SK-N-SH treated with all-trans-retinoic acid at 6 μM for 48 hours (cell line): ENCODE measurements around the gene FER1L5.

Source experiments
- ATAC-seq: fragments of 200-7000 bp; cut with Tn5 transposase; 3 replicates; pipeline ENCODE4 v1.9.1; 2020; ENCODE audit warnings: mild to moderate bottlenecking, moderate library complexity
- ARNTL ChIP-seq: fragments of 450-650 bp; formaldehyde crosslinking; IDR thresholded peaks from 2 replicates; pipeline ENCODE4 v1.5.0; 2020; ENCODE audit warnings: low read depth, mild to moderate bottlenecking, moderate library complexity, borderline replicate concordance
- BACH2 ChIP-seq: fragments of 250-450 bp; sonication (Bioruptor Pico); IDR thresholded peaks from 2 replicates; pipeline ENCODE4 v1.9.0; 2021; ENCODE audit warnings: mild to moderate bottlenecking, borderline replicate concordance
- CREB5 ChIP-seq: fragments of 250-450 bp; sonication (Bioruptor Pico); IDR thresholded peaks from 2 replicates; pipeline ENCODE4 v1.5.1; 2020; ENCODE audit warnings: low read depth, mild to moderate bottlenecking, moderate library complexity
- CSDC2 ChIP-seq: fragments of 250-450 bp; sonication (Bioruptor Pico); IDR thresholded peaks from 2 replicates; pipeline ENCODE4 v1.5.0; 2020; ENCODE audit warnings: mild to moderate bottlenecking, moderate library complexity
- ESRRG ChIP-seq: fragments of 250-450 bp; sonication (Bioruptor Pico); IDR thresholded peaks from 2 replicates; pipeline ENCODE4 v1.6.1; 2021; ENCODE audit warnings: mild to moderate bottlenecking
- GLIS3 ChIP-seq: fragments of 250-450 bp; sonication (Bioruptor Pico); IDR thresholded peaks from 2 replicates; pipeline ENCODE4 v1.5.0; 2020; ENCODE audit warnings: mild to moderate bottlenecking, moderate library complexity
- POU6F1 ChIP-seq: fragments of 250-450 bp; sonication (Bioruptor Pico); IDR thresholded peaks from 2 replicates; pipeline ENCODE4 v1.8.0; 2021; ENCODE audit warnings: low read depth, mild to moderate bottlenecking, moderate library complexity, borderline replicate concordance
- PPARA ChIP-seq: fragments of 250-450 bp; sonication (Bioruptor Pico); IDR thresholded peaks from 2 replicates; pipeline ENCODE4 v1.5.0; 2020; ENCODE audit warnings: mild to moderate bottlenecking, borderline replicate concordance
- RARB ChIP-seq: fragments of 250-450 bp; sonication (Bioruptor Pico); IDR thresholded peaks from 2 replicates; pipeline ENCODE4 v1.8.0; 2021; ENCODE audit warnings: mild to moderate bottlenecking, moderate library complexity
- SNAI2 ChIP-seq: fragments of 250-450 bp; sonication (Bioruptor Pico); IDR thresholded peaks from 2 replicates; pipeline ENCODE4 v1.5.0; 2020; ENCODE audit warnings: mild to moderate bottlenecking, moderate library complexity
- TOX ChIP-seq: fragments of 250-450 bp; sonication (Bioruptor Pico); IDR thresholded peaks from 2 replicates; pipeline ENCODE4 v1.8.0; 2021; ENCODE audit warnings: mild to moderate bottlenecking, moderate library complexity, borderline replicate concordance
- TSHZ2 ChIP-seq: fragments of 250-450 bp; sonication (Bioruptor Pico); IDR thresholded peaks from 2 replicates; pipeline ENCODE4 v1.5.0; 2020; ENCODE audit warnings: mild to moderate bottlenecking, moderate library complexity
- ZFP3 ChIP-seq: fragments of 250-450 bp; sonication (Bioruptor Pico); IDR thresholded peaks from 2 replicates; pipeline ENCODE4 v1.5.0; 2020; ENCODE audit warnings: mild to moderate bottlenecking, moderate library complexity
- ZFP30 ChIP-seq: fragments of 450-650 bp; formaldehyde crosslinking; IDR thresholded peaks from 2 replicates; pipeline ENCODE4 v1.5.0; 2022; ENCODE audit warnings: mild to moderate bottlenecking, moderate library complexity
- ZNF565 ChIP-seq: fragments of 450-650 bp; formaldehyde crosslinking; conservative IDR thresholded peaks from 2 replicates; pipeline ENCODE4 v1.5.0; 2020; ENCODE audit warnings: low read depth, mild to moderate bottlenecking, moderate library complexity
- ZNF8 ChIP-seq: fragments of 450-650 bp; formaldehyde crosslinking; IDR thresholded peaks from 2 replicates; pipeline ENCODE4 v1.5.0; 2020; ENCODE audit warnings: mild to moderate bottlenecking, moderate library complexity
- TF ChIP-seq, protein P1 (sequence below): fragments of 250-450 bp; sonication (Bioruptor Pico); IDR thresholded peaks from 2 replicates; pipeline ENCODE4 v1.5.1; 2021; ENCODE audit warnings: mild to moderate bottlenecking, moderate library complexity

Gene FER1L5

GRCh38 chr2:96668771-96669170 is 26.2 kb downstream of the FER1L5 start:
- TF ChIP-seq ZNF8 = no peak
- no peak for TF ChIP-seq ESRRG (CRISPR knock-in tag)
- no peak for TF ChIP-seq GLIS3 (CRISPR knock-in tag)
- TF ChIP-seq BACH2 = no peak
- ATAC-seq = no peak

GRCh38 chr2:96669539-96670215 is 27.1 kb downstream of the FER1L5 start:
- no peak for TF ChIP-seq ZNF8
- TF ChIP-seq POU6F1 (CRISPR knock-in tag) = no peak
- TF ChIP-seq ARNTL (CRISPR knock-in tag) = no peak
- ATAC-seq = no peak

DNA sequence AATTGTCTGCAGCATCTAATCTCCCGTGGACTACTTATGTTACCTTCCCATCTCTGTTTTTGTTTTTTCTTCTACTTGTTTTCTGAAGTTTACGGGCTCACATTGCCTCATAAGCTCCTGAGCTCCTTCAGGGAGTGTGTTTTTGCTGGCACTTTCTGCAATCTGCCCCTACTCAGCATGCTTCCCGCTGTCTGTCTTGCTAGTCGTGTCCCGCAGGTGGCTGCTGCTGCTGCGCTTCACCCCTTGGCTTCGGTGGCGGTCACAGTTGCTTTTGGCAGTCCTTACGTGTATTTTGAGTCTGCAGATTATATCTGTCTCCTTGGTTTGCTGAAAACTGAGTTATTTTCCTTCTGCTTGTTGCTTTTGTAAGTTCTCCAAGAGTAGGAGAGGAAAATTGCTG is 37.3 kb downstream of the FER1L5 start:
- TF ChIP-seq, protein P1, sequence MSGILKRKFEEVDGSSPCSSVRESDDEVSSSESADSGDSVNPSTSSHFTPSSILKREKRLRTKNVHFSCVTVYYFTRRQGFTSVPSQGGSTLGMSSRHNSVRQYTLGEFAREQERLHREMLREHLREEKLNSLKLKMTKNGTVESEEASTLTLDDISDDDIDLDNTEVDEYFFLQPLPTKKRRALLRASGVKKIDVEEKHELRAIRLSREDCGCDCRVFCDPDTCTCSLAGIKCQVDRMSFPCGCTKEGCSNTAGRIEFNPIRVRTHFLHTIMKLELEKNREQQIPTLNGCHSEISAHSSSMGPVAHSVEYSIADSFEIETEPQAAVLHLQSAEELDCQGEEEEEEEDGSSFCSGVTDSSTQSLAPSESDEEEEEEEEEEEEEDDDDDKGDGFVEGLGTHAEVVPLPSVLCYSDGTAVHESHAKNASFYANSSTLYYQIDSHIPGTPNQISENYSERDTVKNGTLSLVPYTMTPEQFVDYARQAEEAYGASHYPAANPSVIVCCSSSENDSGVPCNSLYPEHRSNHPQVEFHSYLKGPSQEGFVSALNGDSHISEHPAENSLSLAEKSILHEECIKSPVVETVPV = no peak
- no peak for TF ChIP-seq ZFP30 (CRISPR knock-in tag)
- no peak for TF ChIP-seq CREB5
- no peak for TF ChIP-seq CSDC2
- ATAC-seq = no peak

GRCh38 chr2:96680561-96681141 is 38.1 kb downstream of the FER1L5 start:
- TF ChIP-seq CSDC2 (no peak), CREB5 (no peak), ESRRG (CRISPR knock-in tag) (no peak), ZFP30 (CRISPR knock-in tag) (no peak), SNAI2 (CRISPR knock-in tag) (no peak), RARB (no peak), TSHZ2 (CRISPR knock-in tag) (no peak), ZFP3 (CRISPR knock-in tag) (no peak), ARNTL (CRISPR knock-in tag) (no peak), PPARA (CRISPR knock-in tag) (no peak)
- TF ChIP-seq, protein P1 = no peak
- ATAC-seq = no peak

DNA sequence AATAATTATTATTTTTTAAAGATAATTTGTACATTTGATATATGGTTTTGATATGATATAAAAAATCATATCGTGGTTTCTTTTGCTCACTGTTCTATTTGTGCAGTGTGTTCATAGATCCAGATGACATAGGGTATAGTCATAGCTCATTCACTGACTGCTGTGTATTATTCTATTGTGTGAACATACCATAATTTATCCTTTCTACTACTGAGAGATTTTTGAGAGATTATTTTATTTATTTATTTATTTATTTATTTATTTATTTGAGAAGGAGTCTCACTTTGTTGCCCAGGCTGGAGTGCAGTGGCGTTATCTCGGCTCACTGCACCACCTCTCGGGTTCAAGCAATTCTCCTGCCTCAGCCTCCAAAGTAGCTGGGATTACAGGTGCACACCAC is 39.0 kb downstream of the FER1L5 start:
- ATAC-seq = no peak
- TF ChIP-seq, protein P1 = no peak
- TF ChIP-seq TOX (CRISPR knock-in tag) (no peak), ZNF565 (CRISPR knock-in tag) (no peak), BACH2 (no peak)
